Cardiac fibroblast (primary cell): ENCODE data around the gene ITSN1.

Experiments
- DNase-seq, 2 donors: peaks; one replicate each; pipeline versions ENCODE4 v3.0.0 to v3.0.0-alpha.2; 2010; ENCODE audit warnings: low read depth in 2 of 2
- H3K4me3 ChIP-seq, 2 donors: replicated peaks in 1 of 2; 1 replicate in 1 of 2; 2 replicates in 1 of 2; pipeline ENCODE4 v1.5.1; 2011; ENCODE audit warnings: low read depth in 2 of 2, low read length in 2 of 2, mild to moderate bottlenecking in 2 of 2, moderate library complexity in 1 of 2
- TF ChIP-seq, protein P1 (sequence below): IDR thresholded peaks from one replicate; pipeline ENCODE4 v1.5.1; 2011; ENCODE audit warnings: low read depth, mild to moderate bottlenecking, low read length, inconsistent platforms

The ITSN1 gene

DNA sequence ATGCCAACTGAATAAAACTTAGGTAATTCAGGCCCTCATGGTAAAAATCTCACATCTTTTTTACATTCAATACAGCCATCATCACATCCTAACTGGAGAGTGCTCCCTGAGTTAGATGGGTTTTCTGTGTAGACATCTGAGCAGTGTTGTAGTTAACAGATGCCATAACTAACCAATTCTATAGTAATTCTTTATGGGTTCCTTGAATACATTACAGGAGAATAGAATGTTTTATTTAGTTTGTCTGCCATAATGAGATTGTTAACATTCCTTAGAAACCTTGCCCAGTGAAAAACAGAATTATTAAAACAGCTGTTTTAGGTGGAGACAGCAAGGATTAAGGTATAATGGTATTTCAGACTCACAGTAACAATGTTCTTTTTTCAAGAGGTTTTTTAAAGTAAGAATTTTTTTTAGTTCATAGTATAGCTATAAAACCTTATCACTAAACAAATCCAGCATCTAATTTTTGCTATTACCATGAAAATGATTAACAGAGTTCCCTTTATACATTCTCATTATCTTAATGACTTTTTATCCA, 178.0 kb downstream of the ITSN1 start:
- no peak overlapping the region for H3K4me3 ChIP-seq
- TF ChIP-seq, protein P1, sequence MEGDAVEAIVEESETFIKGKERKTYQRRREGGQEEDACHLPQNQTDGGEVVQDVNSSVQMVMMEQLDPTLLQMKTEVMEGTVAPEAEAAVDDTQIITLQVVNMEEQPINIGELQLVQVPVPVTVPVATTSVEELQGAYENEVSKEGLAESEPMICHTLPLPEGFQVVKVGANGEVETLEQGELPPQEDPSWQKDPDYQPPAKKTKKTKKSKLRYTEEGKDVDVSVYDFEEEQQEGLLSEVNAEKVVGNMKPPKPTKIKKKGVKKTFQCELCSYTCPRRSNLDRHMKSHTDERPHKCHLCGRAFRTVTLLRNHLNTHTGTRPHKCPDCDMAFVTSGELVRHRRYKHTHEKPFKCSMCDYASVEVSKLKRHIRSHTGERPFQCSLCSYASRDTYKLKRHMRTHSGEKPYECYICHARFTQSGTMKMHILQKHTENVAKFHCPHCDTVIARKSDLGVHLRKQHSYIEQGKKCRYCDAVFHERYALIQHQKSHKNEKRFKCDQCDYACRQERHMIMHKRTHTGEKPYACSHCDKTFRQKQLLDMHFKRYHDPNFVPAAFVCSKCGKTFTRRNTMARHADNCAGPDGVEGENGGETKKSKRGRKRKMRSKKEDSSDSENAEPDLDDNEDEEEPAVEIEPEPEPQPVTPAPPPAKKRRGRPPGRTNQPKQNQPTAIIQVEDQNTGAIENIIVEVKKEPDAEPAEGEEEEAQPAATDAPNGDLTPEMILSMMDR: no peak
- no peak for DNase-seq

DNA sequence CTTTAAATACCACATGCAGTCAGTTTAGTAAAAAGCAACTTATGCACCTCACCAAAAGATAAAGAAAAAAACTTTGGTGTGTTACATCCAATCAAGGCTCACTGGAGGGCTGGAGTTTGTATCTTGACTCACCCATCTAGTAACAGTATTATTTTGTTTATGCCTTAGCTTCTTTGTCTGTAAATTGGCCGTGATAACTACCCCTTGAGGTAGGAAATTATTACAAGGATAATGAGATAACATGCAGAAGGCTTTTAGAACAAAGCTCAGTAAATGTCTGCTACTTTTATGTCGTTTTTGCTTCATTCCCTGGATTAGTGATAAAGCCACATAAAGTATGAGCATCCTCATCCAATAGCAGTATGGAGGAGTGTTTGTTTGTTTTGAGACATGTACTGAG, 178.5 kb downstream of the ITSN1 start:
- TF ChIP-seq, protein P1: no peak
- DNase-seq: no peak
- H3K4me3 ChIP-seq: no peak overlapping the region

DNA sequence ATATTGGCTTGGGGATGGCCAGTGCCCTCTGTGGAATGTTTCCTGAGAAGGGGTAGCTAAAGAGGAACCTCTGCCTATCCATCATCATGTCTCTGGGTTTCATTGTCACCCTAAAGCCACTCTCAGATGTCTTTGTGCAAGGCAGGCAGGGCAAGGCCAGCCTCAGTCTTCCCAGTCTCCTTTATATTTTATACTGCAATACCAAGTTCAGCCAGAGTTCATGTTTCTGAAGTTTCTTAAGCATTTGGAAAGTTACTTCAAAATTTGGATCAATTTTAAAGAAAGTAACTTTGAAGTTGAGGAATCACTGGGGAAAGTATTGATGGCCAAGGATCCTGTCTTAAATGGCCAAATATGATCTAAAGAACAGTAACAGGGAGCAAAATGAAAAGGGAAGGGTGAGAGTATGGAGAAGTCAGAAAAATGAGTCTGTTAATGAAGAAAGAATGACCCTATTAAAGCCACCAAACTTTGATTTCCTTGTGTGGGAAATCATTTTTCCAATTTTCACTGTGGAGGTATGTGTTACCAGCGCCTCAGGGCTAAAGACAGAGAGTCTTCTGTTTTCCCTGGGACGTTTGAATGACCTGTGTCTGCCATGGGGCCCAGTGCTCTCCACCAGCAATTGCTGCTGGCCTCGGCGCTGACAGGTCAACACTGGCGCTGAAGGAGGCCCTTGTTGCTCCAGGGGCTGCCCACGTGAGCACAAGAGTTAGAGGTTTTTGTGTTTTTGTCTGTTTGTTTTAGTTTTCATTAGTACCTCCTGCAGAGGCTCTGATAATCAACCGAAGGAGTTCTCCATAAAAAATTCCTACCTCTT, 179.4 kb downstream of the ITSN1 start:
- no peak overlapping the region for H3K4me3 ChIP-seq
- TF ChIP-seq, protein P1: no peak
- no peak for DNase-seq

DNA sequence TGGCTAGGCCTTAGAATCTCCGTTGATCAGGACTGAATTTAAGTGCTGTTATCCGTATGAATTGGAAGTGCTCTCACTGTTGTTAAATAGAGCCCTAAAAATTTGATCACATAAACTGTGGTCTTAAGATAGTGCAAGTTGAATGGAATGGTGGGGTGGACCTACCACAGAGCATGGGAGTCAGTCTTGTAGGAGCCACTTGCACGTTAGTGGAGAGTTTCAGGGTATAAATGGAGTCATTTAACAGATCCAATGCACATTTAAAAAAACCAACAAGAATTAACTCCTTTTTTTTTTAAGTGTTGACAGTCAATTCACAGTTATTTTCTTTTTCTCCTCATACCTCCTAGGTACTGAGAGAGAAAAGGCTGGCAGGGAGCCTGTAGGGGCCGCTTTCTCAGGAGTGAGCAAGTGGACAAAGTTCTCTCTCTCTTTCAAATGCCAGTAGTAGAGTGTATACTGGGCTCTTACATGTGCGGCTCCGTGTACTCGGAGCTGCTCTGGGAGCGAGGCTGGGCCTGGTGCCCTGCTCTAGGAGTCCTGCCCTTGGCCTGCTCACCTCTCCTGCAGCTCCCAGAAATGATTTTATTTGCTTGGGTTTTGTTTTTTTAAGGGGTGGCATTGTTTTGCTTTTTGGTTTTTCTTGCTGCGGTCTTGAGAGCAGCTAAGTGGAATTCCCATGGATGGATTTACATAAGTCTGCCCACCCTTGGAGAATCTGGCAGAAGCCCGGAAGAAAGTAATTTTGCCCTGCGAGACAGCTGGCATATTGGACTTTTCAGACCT, 182.0 kb downstream of the ITSN1 start:
- DNase-seq: no peak
- H3K4me3 ChIP-seq: no peak overlapping the region

DNA sequence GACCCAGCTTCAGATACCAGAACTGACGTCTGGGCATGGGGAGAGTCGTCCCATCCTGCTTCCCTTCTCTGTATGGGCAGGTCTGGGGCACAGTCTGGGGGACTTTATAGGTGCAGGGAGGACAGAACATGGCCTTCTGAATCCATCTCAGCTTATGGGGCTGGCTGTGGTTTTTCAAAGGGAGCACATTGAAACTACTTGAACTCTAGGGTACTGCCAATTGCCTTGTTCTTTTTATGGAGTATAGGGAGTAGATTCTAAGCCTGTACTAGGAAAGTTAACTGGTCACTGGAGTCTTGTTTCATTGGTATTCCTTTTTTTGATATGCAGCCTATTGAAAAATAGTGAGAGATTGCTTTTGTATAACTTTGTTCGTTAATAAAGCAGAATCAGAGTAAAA, 183.1 kb downstream of the ITSN1 start:
- TF ChIP-seq, protein P1: no peak
- no peak for DNase-seq
- no peak overlapping the region for H3K4me3 ChIP-seq

More for the DNA sequence above, 182.0 kb downstream of the ITSN1 start:
- TF ChIP-seq, protein P1: no peak

DNA sequence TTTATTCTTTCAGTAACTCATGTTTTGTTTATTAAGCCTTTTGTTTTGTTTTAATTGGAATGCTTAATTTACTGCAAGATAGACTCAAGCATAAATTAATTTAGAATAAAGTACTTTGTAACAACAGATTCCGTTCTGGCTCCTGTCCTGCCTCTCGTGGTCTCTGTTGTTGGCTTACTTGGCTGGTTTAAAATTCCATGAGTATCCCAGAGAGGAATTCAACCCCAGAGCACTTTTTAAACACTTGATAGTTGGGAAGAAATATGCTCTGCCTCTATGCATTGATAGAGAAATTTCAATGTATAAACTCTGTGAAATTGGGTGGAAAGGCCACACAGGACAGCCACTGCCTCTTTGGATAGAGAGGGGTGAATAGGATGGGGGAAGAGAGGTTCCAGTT, 183.6 kb downstream of the ITSN1 start:
- peak; percentile 18 to 64 for DNase-seq
- TF ChIP-seq, protein P1: no peak
- H3K4me3 ChIP-seq: no peak overlapping the region
